IPS-18c (cell line): ENCODE measurements around the gene OPRL1.

ENCODE experiments used
- H3K4me3 ChIP-seq: 2 replicates; pipeline ENCODE4 v1.7.0; 2013; ENCODE audit warnings: low read depth, mild to moderate bottlenecking, low read length, moderate library complexity; ENCODE audit not compliant: insufficient read depth
- H3K9me3 ChIP-seq: one replicate; pipeline ENCODE4 v1.6.1; 2013; ENCODE audit warnings: mild to moderate bottlenecking, low read length, moderate library complexity; ENCODE audit not compliant: control insufficient read depth, insufficient read depth

The OPRL1 gene

DNA sequence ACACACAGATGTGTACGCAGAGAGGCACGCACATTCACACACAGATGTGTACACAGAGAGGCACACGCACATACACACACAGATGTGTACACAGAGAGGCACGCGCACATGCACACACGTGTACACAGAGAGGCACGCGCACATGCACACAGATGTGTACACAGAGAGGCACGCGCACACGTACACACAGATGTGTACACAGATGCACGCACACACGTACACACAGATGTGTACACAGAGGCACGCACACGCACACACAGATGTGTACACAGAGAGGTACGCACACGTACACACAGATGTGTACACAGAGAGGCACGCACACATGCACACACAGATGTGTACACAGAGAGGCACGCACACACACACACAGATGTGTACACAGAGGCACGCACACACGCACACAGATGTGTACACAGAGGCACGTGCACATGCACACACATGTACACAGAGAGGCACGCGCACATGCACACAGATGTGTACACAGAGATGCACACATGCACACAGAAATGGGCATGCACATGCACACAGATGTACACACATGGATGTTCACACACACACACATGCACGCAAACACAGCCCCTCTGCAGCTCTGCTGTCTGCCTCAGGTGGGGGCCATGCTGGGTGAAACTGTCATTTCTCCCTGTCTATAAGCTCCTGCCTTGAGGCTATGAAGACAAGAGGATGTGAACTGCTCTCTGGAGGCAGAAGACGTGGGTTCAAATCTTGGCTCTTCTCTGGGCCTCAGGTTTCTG, 70.1 kb downstream of the OPRL1 start:
- Histone ChIP-seq H3K9me3 (no peaks in the 10 kb centered on the region), H3K4me3 (no peak overlapping the region)
